Measurements from ENCODE around the gene WDR41.
A peak's percentile ranks its signal among the peaks of the same experiment; 100 is the strongest.
"Not testable (repeated sequence)": the region's sequence is repeated elsewhere in the genome, so short reads cannot be mapped to it uniquely, and the experiment has no call there.

The WDR41 gene

DNA sequence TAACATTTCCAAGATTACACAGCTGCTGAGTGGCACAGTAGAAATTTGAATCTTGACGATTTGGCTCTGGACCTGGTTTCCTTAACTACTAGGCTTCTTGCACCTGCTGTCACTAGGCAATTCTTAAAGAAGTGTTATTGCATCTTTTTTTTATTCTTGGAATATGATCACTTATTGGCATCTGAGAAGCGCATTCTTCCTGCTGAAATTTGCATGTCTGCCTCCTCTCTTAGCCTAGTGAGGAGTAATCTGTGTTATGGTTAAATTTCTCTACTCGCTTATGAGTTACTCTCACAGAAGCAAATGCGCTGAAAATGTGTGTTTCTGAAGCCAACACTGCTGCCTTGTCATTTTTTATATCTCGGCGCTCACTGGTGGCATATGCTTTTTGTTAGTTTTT is 89.3 kb downstream of the WDR41 start:
- DNase-seq = no peak

DNA sequence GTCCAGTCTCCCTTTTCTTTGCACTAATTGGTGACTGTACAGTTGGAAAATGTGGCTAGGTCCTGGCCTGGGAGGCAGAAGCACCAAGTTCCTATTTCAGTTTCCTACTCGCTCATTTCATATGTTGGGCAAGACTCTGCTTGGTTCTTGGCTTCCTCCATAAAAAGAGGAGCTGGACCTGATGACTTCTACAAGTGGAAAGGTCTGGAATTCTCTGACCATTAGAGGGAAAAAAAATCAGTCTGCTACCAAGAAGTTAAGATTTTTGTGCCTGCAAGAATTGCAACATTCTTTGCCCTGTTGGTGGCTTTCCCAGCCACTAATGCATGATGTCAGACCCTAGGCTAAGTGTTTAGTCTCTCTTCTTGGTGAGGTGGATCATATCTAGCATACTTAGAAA is 91.5 kb downstream of the WDR41 start:
- peak; percentile 19 to 41 for DNase-seq

DNA sequence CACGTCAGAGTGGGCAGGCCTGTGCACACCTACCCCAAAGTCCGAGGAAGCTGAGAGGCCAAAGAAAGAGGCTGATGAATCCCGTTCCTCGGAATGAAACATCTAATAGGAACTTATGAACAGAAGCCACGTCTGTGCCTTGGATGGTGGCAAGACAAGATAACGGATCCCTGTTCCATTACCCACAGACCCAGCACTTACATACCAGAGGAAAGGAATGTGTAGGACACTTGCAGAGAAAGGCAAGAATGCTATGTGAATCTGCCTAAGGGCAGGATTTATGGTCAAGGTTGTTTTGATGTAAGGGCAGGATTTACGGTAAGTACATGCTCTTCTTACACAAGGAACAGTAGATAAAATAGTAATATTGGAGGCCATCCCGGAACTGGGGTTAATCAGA is 93.2 kb downstream of the WDR41 start:
- no peak for DNase-seq

DNA sequence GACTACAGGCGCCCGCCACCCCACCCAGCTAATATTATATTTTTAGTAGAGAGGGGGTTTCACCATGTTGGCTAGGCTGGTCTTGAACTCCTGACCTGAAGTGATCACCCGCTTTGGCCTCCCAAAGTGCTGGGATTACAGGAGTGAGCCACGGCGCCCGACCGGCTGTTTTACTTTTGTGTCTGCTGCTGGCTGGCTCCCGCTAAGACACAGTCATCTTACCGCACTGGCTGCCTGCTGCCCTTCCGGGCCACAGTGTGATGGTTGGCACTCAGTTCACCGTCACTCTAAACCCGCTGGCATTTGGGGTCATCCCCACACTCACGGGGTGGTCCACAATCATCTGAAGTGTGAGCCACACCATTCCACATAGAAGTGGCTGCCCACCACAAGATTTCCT is 93.7 kb downstream of the WDR41 start:
- DNase-seq = no peak

DNA sequence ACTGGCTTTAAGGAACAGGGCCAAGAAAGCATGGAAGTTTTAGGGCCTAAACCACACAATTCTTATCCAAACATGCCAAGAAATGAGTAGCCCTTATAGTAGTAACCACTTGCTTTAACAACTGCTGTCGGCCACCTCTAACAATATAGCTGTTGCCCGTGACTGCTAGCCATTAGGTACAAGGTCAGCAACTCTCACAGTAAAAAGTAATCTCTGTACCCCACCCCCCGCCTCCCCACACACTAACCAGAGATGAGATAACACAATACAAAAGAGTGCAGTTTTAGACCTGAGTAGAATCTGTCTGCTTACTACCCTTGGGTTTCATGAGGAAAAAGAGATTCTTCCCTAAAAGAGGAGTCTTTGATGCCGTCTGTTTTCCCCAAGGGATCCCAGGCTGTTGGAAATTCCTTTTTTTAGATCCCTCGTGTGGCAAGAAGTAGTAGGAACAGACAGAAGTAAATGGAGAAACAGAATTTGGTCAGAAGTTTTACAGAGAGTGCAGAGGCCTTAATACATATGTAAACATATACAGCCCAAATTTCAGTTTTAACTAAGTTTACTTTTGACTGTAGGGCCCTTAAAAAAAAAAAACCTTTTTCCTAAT is 94.3 kb downstream of the WDR41 start:
- no peak for DNase-seq

DNA sequence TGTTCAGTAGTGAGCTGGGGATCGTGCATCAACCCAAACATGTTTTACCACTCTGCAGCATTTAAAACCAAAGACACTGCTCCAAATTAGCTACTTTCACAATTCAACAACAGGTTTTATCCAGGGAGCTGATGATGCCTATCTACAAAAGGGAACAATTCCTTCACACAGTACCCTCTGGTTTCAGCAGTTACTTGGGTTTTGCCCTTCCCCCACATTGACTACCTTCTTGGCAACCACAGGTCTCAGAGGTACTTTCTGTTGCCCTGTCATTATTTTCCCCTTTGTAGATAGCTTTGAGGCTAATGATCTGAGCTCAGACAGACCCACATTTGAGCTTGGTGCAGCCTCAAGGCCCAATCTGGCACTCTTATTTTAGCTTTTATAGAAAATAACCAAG is 96.1 kb downstream of the WDR41 start:
- no peak for DNase-seq

DNA sequence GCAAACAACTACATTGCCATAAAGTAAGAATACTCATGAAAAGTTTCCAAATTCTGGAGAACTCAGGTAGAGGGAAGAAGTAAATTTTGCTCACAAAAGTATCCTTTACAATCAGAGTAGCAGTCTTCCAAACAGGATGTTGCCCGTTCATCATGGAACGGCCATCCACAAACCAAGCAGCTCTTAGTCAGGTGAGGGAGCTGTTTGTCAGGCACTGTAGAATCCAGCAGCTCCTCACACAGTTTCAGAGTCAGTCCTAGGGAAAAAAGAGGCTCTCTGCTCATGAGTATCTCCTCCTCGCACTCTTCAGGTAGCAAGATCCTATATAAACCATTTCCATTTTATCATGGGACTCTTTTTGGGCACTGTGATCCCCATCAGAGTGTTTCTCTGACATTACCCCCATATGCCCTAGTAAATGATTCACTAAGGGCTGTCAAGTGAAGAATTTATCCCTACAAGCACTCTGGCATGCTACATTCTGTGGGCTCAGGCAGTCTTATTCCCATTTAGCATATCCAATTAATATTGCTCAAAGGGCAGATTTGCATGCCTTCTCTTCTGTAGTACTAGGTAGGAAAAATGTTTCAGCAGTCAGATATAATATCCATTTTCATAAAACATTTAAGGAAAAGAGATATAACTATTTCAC is 97.9 kb downstream of the WDR41 start:
- DNase-seq = no peak

DNA sequence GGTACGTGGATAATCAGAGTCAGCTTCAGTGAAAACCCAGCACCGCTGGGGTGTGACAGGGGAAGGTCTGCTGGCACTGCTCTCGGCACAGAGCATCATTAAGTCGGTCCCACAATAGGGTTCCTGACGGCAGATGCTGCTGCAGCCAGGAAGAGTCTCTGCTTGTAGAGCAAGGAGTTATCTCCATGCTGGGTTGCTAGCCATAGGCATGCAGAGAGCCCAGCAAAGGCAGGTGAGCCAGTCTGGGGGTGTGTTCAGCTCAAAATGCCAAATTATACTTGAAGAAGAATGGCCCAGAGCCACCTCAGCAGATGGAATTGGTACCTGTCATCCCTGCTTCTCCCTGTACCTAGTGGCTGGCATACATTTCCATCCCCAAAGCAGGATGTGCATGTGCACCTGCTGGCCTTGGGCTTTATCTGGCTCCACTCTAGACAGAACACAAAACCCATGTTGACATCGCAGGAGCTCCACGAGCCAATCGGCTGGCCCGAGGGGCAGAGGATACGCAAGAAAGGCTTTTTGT is 100.8 kb downstream of the WDR41 start:
- DNase-seq = no peak

DNA sequence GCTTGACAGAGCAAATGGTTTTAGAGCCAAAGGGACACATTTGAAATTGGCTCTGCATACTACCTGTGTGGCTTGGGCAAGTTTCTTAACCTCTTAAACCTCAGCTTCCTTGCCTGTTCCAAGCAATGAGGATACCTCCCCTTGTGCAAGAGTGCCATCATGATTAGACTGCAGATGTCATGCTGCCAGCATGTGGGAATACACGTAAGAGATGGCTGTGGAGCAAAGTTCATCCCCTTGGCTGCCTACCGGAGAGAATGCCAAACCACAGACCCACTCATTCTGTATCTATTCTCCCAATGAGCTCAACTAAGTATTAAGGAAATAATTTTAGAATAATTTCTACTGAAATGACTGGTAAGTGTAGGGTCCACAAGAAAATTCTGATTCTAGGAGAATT is 101.3 kb downstream of the WDR41 start:
- DNase-seq = no peak

DNA sequence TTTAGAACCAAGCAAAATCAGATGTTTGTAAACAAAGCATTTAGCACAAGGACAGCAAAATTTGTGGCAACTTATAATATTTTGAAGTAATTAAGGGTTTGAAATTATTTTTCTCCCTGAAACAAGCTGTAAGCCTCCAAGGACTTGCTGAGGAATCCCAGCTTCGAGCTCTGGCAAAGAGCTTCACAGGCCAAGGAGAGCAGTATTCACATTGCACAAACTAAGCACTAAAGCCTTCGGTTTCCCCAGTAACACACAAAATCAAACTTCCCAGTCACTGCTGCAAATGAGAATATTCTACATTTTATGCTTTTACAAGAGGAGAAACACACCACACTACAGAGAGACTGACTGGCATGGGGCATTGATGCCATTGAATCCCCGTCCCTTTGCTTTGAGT is 101.9 kb downstream of the WDR41 start:
- no peak for DNase-seq

DNA sequence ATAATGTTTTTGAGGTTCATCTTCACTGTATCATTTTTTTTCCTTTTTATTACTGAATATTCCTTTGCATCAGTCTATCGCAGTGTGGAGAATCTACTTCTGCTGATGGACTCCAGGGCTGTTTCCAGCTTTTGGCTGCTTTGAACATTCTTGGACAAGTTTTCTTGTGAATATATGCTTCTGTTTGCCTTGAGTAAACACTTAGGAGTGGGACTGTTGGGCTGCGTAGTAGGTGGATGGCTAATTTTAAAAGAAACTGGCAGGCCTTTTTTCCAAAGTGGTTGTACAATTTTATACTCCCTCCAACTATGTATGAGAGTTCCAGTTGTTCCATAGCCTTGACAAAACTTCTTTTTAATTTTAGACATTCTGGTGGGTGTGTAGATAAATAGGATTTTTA is 102.4 kb downstream of the WDR41 start:
- no peak for DNase-seq

DNA sequence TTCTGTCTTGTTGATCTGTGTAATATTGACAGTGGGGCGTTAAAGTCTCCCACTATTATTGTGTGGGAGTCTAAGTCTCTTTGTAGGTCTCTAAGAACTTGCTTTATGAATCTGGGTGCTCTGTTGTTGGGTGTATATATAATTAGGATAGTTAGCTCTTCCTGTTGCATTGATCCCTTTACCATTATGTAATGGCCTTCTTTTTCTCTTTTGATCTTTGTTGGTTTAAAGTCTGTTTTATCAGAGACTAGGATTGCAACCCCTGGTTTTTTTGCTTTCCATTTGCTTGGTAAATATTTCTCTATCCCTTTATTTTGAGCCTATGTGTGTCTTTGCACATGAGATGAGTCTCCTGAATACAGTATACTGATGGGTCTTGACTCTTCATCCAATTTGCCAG is 105.8 kb downstream of the WDR41 start:
- not testable (repeated sequence) for DNase-seq

DNA sequence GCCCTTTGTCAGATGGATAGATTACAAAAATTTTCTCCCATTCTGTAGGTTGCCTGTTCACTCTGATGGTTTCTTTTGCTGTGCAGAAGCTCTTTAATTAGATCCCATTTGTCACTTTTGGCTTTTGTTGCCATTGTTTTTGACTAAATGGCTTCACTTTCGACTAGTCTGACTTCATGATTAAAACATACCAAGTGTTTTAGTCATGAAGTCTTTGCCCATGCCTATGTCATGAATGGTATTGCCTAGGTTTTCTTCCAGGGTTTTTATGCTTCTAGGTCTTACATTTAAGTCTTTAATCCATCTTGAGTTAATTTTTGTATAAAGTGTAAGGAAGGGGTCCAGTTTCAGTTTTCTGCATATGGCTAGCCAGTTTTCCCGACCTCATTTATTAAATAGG is 108.8 kb downstream of the WDR41 start:
- not testable (repeated sequence) for DNase-seq
